ENCODE results near the gene ARRDC5. TPM values are rescaled to one million over a fixed set of nuclear protein-coding genes. Genes with fewer than 3 reads are reported as not detected.

ARRDC5 gene
- not detected in 5 replicates for total RNA-seq (2022; extraction: Qiagen RNA extraction)

GRCh38 chr19:4902796-4903195, at the start of gene ARRDC5:
TSS of gene ARRDC5 (minus strand) at chr19:4902896. CDS start at chr19:4902825, 71 bp downstream.

DNA sequence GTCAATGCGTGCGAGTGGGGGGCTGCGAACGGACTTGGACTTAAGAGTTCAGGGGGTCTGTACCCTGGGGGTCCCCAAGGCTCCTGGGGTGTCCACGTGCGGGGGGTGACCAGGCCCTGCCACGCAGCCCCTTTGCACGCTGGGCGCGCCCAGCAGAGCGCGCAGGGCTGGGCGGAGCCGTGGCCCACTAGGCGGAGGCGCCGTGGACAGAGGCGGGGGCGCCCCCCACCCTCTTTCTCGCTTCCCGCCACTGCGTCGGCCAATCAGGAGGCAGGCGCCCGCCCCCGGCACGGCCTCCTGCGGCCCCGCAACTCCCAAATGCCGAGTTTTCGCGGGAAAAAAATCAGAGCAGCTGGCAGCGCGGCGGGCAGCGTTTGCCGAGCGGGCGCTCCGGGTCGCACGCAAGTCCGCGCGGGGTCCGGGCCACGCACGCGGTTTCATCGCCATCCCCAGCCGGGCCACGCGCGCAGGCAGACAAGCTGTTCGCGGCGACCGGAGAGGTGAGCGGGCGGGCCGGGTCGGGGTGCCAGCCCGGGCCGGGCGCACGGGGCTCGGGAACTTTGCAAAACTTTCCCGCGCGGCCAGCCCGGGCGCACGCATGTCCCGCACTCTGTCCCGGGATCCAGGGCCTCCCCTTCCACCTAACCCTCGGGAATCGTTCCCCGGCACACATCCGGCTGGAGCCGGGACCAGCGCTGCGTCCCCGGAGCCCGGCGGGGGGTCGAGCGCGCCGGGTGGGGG, 6.6 kb upstream of the ARRDC5 start, which contains the start of gene UHRF1:
TSS of gene UHRF1 (plus strand) at position 346 of the 741 bp plus-strand sequence. CDS start 1,385 bp downstream, outside the sequence.

DNA sequence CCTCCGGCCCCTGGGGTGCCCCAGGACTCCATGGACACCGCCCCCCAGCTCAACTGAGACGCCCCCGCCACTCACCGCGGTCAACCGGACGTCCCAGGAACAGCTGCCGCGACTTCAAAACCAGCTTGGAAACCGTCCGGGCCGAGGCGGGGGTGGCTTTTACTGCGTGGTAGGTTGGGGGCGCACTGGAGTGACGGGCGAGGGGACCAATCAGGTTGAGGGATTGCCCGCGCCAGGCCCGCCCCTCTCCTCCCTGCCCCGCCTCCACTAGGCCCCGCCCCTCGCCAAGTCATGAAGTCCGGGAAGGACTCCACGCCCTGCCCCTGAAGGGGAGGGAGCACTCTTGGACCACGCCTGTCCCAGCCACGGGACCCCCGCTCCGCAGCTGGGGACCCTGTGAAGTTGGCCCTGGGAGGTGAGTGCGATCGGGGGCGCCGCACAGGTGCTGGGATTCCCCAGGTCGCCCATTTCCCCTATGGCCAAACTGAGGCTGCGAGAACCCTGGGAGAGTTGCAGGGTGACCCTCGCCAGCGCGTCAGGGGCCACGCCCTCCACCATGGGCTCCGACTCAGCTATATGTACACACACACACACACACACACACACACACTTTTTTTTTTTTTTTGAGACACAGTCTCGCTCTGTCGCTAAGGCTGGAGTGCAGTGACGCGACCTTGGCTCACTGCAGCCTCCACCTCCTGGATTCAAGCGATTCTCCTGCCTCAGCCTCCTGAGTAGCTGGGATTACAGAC, 35.0 kb downstream of the ARRDC5 start, which contains the start of gene PLIN3:
TSS of gene PLIN3 (minus strand) at position 134 of the 752 bp plus-strand sequence. CDS start 6,273 bp downstream, outside the sequence.

Other genes starting within 250 kb of the ARRDC5 start
- 108 to 143 TPM (median 136 TPM) in 5 replicates for gene MYDGF, start 232.6 kb downstream of the ARRDC5 start, total RNA-seq (2022; extraction: Qiagen RNA extraction)
- gene DPP9, start 179.1 kb downstream of the ARRDC5 start, total RNA-seq (2022; extraction: Qiagen RNA extraction), result 55.3 to 63.7 TPM (median 59.3 TPM) in 5 replicates
- gene FEM1A, start 111.2 kb downstream of the ARRDC5 start, total RNA-seq (2022; extraction: Qiagen RNA extraction), result 5.2 to 6.3 TPM (median 5.7 TPM) in 5 replicates
- gene TICAM1, start 71.2 kb downstream of the ARRDC5 start, total RNA-seq (2022; extraction: Qiagen RNA extraction), result 8.6 to 10.3 TPM (median 9.4 TPM) in 5 replicates
- 158 to 172 TPM (median 162 TPM) in 5 replicates for gene PLIN3, start 35.2 kb downstream of the ARRDC5 start, total RNA-seq (2022; extraction: Qiagen RNA extraction)
- 41.2 to 50.6 TPM (median 43.5 TPM) in 5 replicates for gene UHRF1, start 6.6 kb upstream of the ARRDC5 start, total RNA-seq (2022; extraction: Qiagen RNA extraction)
- gene KDM4B, start 66.2 kb upstream of the ARRDC5 start, total RNA-seq (2022; extraction: Qiagen RNA extraction), result 7.5 to 9.6 TPM (median 8.6 TPM) in 5 replicates